Measurements from ENCODE around the gene VPS35L.

The VPS35L gene

GRCh38 chr16:19599968-19600716 is 44.6 kb downstream of the VPS35L start:
- DNase-seq = no peak

DNA sequence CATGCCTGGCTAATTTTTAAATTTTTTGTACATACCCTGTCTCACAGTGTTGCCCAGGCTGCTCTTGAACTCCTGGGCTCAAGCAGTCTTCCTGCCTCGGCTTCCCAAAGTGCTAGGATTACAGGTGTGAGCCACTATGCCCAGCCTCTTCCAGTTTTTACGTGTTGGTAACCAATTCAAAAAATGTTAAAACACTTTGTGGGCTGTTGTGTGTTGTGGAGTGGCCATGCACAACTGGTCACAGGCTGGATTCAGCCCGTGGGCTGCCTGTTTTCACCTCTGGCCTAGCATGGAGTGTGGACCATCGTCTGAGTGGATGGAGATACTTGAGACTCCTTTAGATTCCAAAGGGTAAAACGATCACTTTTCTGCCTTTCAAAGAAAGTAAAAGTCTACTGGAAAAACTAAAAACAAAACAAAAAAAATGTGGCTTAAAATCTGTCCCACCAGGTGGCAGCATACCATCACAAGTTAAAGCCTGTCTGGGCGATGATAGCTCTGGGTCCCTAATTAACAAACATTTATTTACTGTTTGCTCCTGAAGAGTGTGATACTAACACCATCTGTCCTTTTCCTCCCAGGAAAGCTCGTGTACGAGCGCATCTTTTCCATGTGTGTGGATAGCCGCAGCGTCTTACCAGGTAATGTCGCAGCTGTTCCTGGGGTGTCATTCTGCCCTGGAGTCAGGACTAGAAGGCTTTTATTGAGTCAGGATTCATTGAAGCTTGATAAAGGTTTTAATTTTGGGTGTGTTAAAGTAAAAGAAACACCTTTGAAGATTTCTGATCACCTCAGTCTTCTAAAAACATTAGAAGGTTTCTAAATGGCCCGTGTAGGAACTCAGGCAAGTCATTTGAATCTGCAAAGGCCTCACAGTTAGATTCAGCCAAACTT is 45.8 kb downstream of the VPS35L start:
- peak; percentile 56 for DNase-seq

DNA sequence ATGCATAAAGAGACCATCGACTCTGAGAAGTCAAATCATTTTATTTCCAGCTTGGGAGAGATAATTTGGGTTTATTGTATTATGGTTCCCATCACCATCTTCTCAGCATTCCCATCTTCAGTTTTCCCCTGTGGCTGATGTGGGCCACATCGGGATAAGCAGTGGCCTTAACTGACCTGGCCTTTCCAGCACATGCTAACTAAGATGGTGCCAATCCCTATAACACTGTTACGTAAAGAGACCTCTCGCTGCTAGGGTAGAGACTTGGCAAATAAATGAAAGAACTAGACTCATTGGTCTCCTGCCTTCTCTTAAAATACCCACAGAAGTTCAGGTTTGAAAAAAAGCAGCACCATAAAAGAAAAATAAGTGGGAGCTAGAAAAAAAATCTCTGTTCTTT is 49.4 kb downstream of the VPS35L start:
- no peak for DNase-seq

DNA sequence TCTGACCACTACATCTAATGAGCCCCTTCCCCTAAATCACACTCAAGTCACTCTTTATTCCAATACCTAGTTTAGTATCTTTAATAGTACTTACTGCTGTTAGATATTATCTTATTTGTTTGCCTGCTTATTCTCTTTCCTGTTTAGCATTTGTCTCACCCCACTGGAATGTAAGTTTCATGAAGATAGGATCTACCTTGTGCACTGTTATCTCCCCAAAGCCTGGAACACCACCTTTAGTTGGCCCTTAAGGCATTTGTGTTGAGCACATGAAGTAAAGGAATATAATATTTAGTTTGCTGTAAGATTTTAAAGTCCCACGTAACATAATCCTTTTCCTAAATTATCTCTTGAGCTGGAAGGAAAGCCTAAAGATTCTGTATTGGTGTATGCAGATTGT is 50.2 kb downstream of the VPS35L start:
- no peak for DNase-seq

- no peak for DNase-seq
These were observed 52.2 kb downstream of the VPS35L start for GRCh38 chr16:19607616-19608280.

GRCh38 chr16:19609359-19609758 is 53.9 kb downstream of the VPS35L start:
- DNase-seq = no peak

DNA sequence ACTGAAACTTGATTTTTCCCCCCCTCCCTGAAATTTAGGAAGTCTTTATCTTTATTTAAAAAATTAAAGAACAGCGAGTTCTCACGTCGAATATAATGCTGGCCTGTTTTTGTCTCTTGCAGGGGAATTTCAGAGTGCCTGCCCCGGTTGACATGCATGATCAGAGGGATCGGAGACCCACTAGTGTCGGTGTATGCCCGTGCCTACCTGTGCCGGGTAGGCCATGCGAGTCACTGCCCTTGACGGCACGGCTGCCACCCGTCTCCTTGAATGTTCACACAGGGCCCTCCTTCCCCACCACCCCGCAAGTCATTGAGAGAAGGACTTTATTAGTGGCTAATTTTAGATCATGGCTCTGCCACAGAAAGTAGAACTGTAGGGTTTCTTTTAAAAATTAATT is 54.7 kb downstream of the VPS35L start:
- no peak for DNase-seq

DNA sequence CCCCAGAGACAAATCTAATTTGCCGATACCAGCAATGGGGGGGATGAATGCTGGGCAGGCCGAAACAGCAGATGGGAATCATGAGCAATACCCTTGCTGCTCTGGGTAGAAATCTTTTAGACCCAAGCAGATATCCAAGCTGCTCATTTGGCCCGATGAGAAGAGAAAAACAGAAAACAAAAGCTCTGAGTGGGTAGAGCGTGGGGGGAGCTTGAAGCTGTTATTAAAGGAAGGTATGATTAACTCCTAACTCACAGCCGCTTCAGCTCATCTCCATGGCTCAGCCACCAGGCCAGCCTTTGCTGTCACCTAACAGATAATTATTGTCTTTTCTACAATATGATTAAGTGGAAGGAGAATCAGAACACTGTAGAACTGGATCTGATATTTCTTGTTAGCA is 58.3 kb downstream of the VPS35L start:
- no peak for DNase-seq

DNA sequence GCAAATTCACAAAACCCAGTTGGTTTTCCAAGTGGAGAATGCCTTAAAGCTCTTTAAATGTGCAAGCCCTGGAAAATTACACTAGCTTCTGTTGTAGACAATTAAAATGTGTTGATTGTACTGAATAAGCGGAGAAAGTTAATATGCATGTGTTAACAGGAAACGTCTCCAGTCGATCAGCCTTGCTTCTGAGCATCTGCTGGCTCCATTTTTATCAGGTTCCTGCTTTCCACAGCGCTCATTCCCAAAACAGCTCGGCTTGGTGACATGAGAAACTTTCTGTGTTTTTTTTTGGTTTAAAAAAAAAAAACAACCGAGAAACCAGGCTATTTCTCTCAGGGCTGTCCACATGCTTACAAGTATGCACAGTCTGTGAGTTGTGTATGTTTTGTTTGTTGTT is 60.7 kb downstream of the VPS35L start:
- no peak for DNase-seq

DNA sequence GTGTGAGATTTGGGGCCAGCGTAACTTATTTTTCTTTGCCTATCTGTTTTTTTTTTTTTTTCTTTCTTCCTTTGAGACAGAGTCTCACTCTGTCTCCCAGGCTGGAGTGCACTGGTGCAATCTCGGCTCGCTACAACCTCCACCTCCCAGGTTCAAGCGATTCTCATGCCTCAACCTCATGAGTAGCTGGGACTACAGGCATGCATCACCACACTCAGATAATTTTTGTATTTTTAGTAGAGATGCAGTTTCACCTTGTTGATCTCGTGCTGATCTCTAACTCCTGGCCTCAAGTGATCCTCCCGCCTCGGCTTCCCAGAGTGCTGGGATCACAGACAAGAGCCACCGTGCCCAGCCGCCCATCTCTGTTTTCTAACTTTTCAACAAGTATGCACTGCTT is 63.4 kb downstream of the VPS35L start:
- no peak for DNase-seq

GRCh38 chr16:19621445-19621844 is 65.9 kb downstream of the VPS35L start:
- no peak for DNase-seq

DNA sequence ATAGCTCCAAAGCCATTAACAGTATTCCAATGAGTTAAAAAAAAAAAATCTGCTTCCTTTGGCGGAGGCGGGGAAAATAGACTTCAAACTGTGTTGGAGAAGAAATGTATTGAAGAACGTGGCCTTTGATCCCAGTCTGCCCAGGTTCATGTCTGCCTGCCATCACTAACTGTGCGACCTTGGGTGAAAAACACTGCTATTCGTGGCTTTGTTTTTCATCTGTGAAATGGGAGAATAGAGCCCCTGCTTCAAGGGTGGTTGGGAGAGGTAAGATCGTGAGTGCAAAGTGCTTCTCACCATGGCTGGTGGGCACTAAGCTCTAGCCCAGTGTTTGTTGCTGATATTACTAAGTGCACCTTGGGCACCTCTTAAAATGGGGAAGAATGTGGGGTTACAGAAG is 69.5 kb downstream of the VPS35L start:
- no peak for DNase-seq

DNA sequence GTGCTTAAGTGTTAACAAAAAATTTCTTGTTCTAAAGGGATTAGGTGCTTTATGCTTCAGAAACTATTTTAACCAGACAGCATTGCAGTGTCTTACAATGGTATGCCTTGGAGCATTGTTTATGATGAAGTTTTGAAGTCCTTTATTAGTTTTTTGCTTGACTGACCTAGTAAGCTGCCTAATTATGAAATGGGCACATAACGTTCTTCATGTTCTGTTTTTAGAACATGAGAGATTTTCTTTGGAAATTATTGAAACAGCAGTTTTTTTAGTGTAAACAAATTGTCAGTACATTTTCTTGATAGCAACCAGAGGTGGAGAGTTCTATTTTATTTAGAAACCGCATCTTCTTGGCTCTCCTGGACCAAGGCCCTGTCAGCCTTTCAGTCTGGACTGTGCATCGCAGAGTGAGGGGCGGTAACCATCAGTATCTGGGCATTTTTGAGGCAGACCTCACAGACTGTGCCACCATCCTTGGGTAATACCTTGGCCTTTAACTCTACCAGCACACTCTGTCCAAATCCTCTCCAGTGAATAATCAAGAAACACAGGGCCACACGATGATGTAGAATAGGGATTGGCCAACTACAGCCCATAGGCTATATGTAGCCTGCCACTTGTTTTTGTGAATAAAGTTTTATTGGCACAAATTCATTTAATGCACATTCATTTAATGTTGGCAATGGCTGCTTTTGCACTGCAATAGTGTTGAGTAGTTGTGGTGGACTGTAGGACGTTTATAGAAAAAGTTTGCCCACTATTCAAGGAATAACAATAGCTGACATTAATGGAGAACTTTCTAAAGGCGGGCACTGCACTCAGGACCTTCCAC is 81.1 kb downstream of the VPS35L start:
- no peak for DNase-seq

GRCh38 chr16:19639986-19640421 is 84.5 kb downstream of the VPS35L start:
- DNase-seq = no peak

- DNase-seq = no peak
These were observed 87.0 kb downstream of the VPS35L start for GRCh38 chr16:19642501-19642900.

GRCh38 chr16:19644877-19645276 is 89.4 kb downstream of the VPS35L start:
- DNase-seq = no peak

GRCh38 chr16:19645557-19645981 is 90.1 kb downstream of the VPS35L start:
- DNase-seq = peak; percentile 29

- DNase-seq = no peak
These were observed 94.5 kb downstream of the VPS35L start for GRCh38 chr16:19649980-19650379.

GRCh38 chr16:19654147-19654546 is 98.6 kb downstream of the VPS35L start:
- DNase-seq = no peak

DNA sequence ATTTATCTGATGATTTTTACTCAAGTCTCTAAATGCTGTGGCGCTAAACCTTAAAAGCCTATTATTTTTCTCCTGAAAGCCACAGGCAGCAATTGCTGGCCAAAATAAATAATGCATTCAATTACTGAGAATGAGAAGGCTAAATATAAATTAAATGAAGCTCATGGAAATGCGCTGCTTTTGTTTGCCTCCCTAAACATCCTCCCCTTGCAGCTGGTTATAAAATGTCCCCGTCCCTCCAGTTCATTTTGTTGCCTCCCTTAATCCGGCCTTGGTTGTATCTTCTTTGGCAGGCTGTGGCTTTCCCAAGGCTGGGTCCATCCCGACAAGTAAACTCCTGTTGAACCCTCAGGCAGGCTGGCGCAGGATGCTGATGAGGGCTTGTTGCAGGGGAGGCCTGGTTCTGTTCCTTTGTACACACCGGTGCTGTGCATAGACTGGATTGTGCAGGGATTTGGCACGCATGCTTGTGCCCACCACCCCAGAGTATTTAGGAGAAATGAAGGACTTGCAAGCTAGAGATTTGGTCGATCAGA is 99.8 kb downstream of the VPS35L start:
- DNase-seq = no peak

DNA sequence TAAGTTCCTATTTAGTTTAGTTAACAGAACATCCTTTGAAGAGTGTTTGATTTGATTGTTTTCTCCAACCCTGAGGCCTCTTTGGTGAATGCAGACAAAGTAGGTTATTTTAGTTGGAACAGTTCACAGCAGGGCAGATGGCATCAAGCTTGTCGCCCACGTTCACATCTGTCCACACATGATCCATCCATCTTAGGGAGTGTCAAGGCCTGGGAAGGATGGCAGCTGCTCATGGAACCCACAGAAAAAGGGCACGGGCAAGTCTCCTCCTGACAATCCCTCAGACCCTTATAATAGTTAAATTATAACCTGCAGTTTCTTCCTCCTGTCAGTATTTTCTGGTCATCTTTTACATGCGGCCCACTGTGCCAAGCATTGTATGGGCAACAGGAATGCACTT is 102.3 kb downstream of the VPS35L start:
- DNase-seq = peak; percentile 46

DNA sequence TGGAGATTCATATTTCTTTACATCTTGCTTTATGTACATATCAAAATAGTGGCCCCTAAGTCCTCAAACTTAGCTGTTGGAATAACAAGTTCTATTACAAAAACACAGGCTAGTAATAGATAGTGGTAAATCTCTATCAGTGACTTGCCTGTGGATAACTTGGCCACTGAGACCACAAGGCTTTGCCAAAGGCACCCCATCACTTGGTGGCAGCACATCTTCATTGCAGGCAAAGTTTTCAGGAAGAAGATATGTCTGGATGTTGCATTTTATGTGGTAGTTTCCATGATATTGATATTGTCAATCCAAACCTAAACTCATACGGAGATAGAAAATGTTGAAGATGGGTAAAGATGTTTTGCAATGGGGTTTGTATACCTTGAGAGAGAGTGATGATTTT is 104.1 kb downstream of the VPS35L start:
- no peak for DNase-seq
